SK-N-SH treated with all-trans-retinoic acid at 6 μM for 48 hours (cell line): ENCODE data around the gene FGF19.

ENCODE experiments used
- SNAI2 ChIP-seq: fragments of 250-450 bp; sonication (Bioruptor Pico); IDR thresholded peaks from 2 replicates; pipeline ENCODE4 v1.5.0; 2020; ENCODE audit warnings: mild to moderate bottlenecking, moderate library complexity
- TCF4 ChIP-seq: fragments of 250-450 bp; sonication (Bioruptor Pico); IDR thresholded peaks from 2 replicates; pipeline ENCODE4 v1.8.0; 2021; ENCODE audit warnings: mild to moderate bottlenecking, moderate library complexity, borderline replicate concordance
- ZFP30 ChIP-seq: fragments of 450-650 bp; formaldehyde crosslinking; IDR thresholded peaks from 2 replicates; pipeline ENCODE4 v1.5.0; 2022; ENCODE audit warnings: mild to moderate bottlenecking, moderate library complexity
- ZNF565 ChIP-seq: fragments of 450-650 bp; formaldehyde crosslinking; conservative IDR thresholded peaks from 2 replicates; pipeline ENCODE4 v1.5.0; 2020; ENCODE audit warnings: low read depth, mild to moderate bottlenecking, moderate library complexity
- ZNF8 ChIP-seq: fragments of 450-650 bp; formaldehyde crosslinking; IDR thresholded peaks from 2 replicates; pipeline ENCODE4 v1.5.0; 2020; ENCODE audit warnings: mild to moderate bottlenecking, moderate library complexity
- TF ChIP-seq, protein P1 (sequence below): fragments of 250-450 bp; sonication (Bioruptor Pico); IDR thresholded peaks from 2 replicates; pipeline ENCODE4 v1.8.0; 2021; ENCODE audit warnings: low read depth, mild to moderate bottlenecking, moderate library complexity, borderline replicate concordance
- TF ChIP-seq, protein P2 (sequence below): fragments of 250-450 bp; sonication (Bioruptor Pico); IDR thresholded peaks from 2 replicates; pipeline ENCODE4 v1.5.1; 2020; ENCODE audit warnings: low read depth, mild to moderate bottlenecking, moderate library complexity

DNA sequence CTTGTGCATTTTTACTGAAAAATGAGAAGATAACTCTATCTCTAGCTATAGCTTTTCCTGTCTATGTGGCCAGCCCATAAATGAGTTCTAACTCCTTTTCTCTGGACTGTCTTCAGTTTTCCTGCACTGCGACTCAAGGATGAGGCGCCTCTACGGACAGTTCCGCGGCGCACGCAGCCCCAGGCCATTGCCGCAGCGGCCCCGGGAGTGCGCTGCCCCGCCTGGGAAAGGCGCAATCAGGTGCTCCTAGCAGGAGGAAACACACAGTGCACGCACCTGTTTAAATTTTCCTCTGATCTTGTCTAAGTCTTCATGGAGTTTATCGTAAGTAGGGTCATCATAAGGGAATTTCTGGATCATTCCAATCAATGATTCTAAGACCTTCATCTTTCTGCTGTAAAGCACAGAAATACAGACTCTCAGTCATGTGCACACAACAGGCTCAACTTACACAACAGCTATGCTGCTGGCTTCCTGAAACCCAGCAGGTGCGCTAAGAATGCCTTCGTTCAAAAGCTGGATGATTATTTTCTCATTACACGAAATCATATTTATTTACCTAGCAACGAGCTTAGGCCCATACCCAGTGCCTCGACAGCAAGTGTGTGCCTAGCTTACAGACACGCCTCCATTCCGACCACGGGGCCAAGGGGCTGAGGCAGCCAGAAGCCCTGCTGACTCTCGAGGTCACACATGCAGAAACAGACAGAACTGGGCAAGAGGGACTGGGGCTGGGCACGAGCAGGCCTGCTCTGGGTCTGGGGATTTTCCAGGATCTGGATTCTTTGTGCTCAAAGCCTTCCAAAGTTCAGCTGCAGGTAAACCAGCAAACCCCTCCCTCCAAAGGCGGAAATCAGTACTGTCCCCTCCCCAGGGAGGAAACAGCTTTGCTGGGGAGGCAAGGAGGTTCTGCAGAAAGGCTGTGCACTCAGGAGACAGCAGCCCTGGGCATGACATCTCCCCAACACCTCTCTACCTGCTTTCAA, 35.9 kb downstream of the FGF19 start:
- TF ChIP-seq, protein P1, sequence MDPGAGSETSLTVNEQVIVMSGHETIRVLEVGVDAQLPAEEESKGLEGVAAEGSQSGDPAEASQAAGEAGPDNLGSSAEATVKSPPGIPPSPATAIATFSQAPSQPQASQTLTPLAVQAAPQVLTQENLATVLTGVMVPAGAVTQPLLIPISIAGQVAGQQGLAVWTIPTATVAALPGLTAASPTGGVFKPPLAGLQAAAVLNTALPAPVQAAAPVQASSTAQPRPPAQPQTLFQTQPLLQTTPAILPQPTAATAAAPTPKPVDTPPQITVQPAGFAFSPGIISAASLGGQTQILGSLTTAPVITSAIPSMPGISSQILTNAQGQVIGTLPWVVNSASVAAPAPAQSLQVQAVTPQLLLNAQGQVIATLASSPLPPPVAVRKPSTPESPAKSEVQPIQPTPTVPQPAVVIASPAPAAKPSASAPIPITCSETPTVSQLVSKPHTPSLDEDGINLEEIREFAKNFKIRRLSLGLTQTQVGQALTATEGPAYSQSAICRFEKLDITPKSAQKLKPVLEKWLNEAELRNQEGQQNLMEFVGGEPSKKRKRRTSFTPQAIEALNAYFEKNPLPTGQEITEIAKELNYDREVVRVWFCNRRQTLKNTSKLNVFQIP (CRISPR knock-in tag): no peak
- no peak for TF ChIP-seq ZFP30 (CRISPR knock-in tag)
- TF ChIP-seq, protein P2, sequence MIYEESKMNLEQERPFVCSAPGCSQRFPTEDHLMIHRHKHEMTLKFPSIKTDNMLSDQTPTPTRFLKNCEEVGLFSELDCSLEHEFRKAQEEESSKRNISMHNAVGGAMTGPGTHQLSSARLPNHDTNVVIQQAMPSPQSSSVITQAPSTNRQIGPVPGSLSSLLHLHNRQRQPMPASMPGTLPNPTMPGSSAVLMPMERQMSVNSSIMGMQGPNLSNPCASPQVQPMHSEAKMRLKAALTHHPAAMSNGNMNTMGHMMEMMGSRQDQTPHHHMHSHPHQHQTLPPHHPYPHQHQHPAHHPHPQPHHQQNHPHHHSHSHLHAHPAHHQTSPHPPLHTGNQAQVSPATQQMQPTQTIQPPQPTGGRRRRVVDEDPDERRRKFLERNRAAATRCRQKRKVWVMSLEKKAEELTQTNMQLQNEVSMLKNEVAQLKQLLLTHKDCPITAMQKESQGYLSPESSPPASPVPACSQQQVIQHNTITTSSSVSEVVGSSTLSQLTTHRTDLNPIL (CRISPR knock-in tag): no peak
- TF ChIP-seq SNAI2 (CRISPR knock-in tag): no peak
- no peak for TF ChIP-seq ZNF8 (CRISPR knock-in tag)
- TF ChIP-seq TCF4 (CRISPR knock-in tag): no peak
- TF ChIP-seq ZNF565 (CRISPR knock-in tag): no peak
